GM19468 (cell line): ENCODE data around the gene VWF.
"Not testable (repeated sequence)": the region's sequence is repeated elsewhere in the genome, so short reads cannot be mapped to it uniquely, and the experiment has no call there.

Source experiments
- ATAC-seq: cut with Tn5 transposase; IDR thresholded peaks from one replicate; pipeline ENCODE4 v1.9.1; 2021; ENCODE audit warnings: mild to moderate bottlenecking, moderate library complexity, moderate number of reproducible peaks; ENCODE audit not compliant: unreplicated experiment; ENCODE audit errors: extremely low read depth

VWF gene

DNA sequence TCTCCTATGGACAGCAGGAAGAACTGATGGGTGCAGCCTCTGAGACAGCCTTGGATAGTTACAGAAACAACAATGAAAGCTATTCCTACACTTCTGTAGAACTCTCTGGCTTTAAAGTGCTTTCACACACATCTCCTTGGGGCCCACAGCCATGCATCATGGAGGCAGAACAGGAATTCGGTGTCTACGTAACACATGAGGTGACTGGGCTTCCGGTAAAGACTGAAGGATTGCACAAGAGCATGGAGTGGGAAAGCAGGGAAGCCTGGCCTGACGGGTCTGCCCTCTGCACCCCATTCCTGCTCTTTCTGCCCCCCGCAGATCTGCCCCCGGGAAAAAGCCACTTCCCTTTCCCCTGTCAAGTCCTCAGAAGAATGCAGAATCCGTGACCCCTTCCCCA, 82.6 kb downstream of the VWF start:
- ATAC-seq, result no peak

DNA sequence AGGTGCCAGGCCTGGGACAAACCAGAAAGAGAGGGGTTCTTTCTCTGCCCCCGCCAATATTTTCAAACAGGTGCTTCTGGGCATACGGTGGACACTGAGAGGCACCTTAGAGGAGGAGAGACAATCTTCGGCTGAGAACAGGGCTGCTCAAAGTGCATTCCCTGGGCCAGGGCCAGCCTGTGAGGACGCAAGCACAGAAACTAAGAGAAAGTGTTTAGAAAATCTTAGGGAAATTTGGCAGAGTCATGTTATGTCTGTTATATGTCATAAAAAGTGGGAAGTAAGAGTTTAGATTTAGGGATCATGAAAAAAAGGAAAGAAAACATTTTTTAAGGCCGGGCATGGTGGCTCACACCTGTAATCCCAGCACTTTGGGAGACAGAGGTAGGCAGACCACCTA, 83.7 kb downstream of the VWF start:
- ATAC-seq, result no peak

GRCh38 chr12:6039894-6040601, 84.4 kb downstream of the VWF start:
- no peak for ATAC-seq

DNA sequence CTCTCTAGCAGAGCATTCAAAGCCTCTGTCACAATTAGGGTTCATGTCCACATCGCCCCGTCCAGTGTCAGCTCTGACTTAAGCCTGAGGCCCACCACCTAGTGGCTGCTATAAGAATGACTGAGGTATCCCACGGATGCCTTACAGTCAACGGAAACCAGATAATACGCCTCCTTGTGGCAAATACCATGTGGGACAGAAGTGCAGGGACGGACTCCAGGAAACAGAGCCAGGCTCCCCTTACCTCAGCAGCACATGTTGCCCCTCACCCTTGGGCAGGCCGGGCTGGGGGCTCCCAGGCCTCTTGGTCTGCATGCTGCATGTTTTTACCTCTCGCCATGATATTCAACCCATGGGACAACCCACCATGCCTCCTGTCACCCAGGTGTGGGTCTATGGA, 86.3 kb downstream of the VWF start:
- no peak for ATAC-seq

- no peak for ATAC-seq
Observed at GRCh38 chr12:6037459-6037858, 87.0 kb downstream of the VWF start.

DNA sequence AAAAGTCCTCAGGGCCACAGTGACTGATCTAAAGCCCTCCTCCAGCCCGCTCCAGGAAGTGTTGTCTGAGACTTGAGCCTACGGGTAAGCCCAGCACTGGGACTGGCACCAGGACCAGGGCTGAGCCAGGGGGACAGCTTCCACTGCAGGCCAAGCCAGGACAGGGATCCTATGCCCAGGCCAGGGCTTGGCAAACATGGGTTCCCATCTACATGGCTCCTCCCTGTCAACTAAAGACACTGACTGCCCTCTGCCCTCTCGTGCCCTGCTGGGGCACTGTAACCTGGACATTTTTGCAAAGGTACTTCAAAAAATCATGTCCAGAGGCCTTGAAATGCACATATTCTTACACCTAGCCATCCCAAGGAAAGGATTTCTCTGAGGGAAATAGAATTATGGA, 88.0 kb downstream of the VWF start:
- no peak for ATAC-seq

GRCh38 chr12:6034596-6034995, 89.9 kb downstream of the VWF start:
- ATAC-seq, result no peak

DNA sequence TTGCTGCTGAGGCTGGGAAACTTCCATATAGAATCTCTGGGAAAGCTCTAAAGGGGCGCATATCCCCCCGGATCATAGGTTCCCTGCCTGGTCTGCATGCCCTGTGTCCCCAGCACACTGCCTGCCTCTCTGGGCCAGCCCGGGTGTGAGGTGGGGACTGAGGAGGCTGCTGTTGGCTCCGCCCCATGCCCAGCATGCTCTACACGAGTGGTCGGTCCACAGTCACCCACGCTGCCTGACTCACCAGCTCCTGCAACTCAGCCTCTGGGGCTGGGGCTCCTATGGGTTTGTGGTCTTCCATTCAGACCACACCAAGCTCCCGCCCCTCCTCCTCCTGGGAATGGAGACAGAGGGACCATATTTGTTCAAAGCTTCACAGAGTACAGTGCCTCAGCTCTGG, 90.9 kb downstream of the VWF start:
- ATAC-seq, result no peak

DNA sequence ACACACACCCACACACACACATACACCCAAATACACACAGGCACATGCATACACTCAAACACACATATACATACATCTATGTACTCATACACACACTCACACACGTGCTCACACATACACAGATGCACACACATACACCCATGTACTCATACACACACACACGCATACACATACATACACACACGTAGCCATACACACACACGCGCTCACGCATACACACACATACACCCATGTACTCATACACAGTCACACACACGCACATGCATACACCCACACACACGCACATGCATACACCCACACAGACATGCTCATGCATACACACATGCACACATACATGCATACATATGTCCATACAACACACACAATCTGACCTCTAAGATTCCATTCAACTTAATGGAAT, 91.7 kb downstream of the VWF start:
- no peak for ATAC-seq

GRCh38 chr12:6031001-6031400, 93.5 kb downstream of the VWF start:
- ATAC-seq, result no peak

- ATAC-seq, result no peak
Observed at GRCh38 chr12:6030081-6030480, 94.4 kb downstream of the VWF start.

DNA sequence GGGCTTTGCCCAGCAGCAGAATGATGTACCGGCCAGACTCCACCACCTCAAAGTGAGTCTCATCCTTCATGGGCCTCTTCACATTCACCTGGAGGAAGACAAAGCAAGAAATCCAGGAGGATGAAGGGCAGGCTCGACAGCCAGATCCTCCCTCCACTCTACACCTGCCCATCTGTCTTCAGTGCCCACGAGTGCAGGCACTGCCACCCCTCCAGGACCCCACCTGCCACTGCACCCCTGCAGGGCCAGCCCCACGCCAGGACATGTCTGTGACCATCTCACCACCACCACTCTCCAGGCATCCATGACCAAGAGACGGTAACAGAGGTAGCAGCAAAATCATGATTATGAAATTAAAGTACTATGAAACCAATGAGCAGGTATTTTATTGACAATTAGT, 95.1 kb downstream of the VWF start:
- no peak for ATAC-seq

GRCh38 chr12:6026998-6027397, 97.5 kb downstream of the VWF start:
- ATAC-seq, result no peak

DNA sequence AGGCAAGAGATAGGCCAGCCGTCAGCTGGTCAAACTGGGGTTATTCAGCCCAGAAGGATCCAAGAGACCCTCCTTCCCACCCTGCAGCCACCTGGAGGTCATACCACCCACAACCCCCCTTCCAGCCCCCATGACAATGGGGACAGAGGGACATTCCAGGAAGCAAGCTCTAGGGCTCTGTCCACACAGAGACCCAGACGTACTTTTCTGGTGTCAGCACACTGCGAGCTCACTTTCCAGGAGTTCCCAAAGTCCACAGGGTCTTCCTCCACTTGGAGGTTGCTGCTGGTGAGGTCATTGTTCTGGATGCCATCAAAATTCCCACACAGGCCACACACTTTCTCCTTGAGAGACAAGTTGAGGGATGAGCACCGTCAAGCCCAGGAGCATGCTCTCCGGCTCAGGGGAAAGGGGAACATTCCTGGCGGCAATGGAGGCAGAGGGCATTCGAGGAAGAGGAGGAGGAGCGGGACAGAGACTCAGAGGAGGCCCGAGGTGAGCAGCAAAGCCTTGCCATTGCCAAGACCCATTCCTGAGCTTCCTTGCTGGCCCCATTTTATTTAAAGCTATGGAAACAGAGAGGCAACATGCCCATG, 98.7 kb downstream of the VWF start:
- ATAC-seq, result not testable (repeated sequence)

GRCh38 chr12:6024066-6024465, 100.4 kb downstream of the VWF start:
- not testable (repeated sequence) for ATAC-seq

DNA sequence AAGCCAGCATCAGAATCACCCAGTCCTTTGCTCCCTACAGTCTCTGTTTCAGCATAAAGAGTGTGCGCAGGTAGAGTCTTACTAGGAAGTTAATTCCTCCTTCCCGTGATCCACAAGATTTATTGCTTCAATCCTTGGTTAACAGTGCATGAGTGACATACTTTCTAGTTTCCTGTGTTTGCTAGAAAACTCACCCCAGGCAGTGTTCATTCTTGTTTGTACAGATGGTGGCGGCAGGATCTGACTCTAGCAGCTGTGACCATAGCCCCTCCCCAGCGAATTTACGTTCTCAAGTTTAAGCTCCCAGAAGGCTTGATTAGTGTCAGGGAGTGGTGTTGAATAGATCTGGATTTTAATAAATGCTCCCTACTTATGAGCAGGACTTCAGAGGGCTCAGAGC, 103.5 kb downstream of the VWF start:
- ATAC-seq, result no peak

DNA sequence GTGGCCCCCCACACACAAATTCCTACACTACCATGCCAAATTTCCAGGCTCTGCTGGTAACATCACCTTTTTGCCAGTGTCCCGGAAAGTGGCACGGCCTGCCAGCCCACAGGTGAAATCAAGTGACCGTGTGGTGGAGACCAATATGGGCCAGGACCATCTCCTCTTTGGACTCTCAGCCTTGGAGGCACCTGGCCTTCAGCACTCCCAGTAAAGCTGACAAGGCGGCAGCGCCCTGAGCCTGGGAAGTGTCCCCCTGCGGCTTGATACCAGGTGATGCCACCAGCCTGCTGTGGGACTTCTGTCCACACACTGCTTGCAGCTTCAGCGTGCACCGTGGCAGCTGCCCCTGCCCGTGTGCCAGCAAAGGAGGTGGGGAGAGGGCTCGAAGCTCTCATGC, 104.0 kb downstream of the VWF start:
- not testable (repeated sequence) for ATAC-seq

DNA sequence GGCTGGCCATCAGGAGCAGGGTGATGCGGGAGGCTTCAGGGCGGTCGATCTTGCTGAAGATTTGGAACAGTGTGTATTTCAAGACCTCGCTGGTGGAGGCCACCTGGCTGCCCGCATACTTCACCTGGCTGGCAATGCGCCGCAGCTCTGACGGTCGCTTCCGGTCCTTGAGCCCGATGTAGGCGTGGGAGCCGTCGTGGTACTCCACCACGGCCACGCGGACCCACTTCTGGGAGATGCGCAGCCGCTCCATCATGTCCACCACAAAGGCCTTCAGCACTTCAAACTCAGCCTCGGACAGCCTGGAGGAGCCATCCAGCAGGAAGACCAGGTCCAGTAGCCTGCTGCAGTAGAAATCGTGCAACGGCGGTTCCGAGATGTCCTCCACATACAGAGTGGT, 105.2 kb downstream of the VWF start:
- ATAC-seq, result not testable (repeated sequence)

DNA sequence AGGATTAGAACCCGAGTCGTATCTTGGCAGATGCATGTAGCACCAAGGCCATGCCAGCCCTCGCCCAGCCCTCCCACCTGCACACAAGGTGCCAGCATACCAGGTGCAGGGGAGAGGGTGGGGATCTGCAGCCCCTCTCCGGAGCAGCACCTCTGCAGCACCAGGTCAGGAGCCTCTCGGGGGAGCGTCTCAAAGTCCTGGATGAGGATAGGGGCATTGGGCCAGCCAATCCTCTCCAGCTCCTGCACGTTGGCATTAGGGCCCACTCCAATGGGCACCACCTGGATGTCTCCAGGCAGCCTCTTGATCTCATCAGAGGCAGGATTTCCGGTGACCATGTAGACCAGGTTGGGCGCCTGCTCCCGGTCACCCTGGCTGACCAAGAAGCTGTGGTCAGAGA, 106.2 kb downstream of the VWF start:
- ATAC-seq, result no peak

- no peak for ATAC-seq
Observed at GRCh38 chr12:6016756-6017155, 107.7 kb downstream of the VWF start.

DNA sequence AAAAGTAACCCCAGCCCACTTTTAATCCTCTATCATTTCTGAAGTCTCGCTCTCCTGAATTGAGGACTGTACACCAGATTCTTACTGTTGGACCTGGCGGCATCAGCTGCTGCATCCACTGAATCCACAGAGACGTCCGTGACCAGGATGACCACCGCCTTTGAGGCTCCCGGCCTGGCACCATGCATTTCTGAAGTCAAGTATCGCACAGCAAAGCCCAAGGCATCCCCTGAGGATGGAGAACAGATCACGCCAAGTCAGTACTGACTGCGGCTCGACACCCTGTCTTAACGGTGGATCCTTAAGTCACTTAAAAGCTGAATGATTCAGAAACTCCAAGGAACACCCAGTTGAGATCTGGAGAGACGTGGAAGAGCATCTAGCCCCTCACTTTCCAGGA, 108.5 kb downstream of the VWF start:
- ATAC-seq, result not testable (repeated sequence)

DNA sequence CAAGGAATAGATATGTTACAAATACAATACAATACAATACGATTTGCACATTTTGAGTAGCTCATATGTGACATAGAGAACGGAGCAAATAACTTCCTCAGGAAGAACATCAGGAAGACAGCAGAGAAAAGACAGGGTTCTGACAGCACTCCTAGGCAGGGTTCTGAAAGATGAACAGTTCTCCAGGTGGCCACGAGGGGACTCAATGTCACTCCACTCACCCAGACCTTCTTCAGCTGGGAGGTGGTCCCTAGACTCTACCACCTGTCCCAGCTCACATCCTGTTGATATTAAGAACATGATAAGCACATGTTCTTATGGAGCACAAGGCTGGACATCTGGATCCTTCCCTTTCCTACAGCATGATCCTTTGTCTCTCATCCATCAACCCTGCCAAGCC, 109.2 kb downstream of the VWF start:
- ATAC-seq, result not testable (repeated sequence)
